Measurements from ENCODE around the gene ZNRD2.
"Not testable (repeated sequence)": the region's sequence is repeated elsewhere in the genome, so short reads cannot be mapped to it uniquely, and the experiment has no call there.

ZNRD2 gene, protein sequence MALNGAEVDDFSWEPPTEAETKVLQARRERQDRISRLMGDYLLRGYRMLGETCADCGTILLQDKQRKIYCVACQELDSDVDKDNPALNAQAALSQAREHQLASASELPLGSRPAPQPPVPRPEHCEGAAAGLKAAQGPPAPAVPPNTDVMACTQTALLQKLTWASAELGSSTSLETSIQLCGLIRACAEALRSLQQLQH

GRCh38 chr11:65569973-65570918 is at the start of gene ZNRD2:
Gene ZNRD2, plus strand, starts transcription at chr11:65570477. Its CDS starts 15 bp downstream, at chr11:65570492.
- Mint-ChIP-seq H3K27me3 (no peaks in the 10 kb centered on the region), H3K27ac (peak within 1 kb of the TSS; percentile 98), H3K9me3 (no peaks in the 10 kb centered on the region), H3K36me3 (peaks cover 18 to 25% of the 10 kb centered on the region in 2 donors), H3K4me3 (peak within 1 kb of the TSS; percentile 98 to 99), H3K4me1 (peaks cover 52 to 77% of the 10 kb centered on the region in 2 donors)
- ATAC-seq (replicated peaks) (peak; percentile 80 to 82), DNase-seq (peak; percentile 100)

GRCh38 chr11:65521777-65522521 is 48.3 kb upstream of the ZNRD2 start:
- H3K27me3 Mint-ChIP-seq; ATAC-seq (replicated peaks); DNase-seq; H3K9me3 Mint-ChIP-seq; H3K4me3 Mint-ChIP-seq; H3K36me3 Mint-ChIP-seq: not testable (repeated sequence)
- Mint-ChIP-seq H3K27ac (peak overlapping the region; percentile 20), H3K4me1 (peaks cover 25 to 51% of the 10 kb centered on the region in 2 donors)

- ATAC-seq (replicated peaks) = peak; percentile 55 to 69
- Mint-ChIP-seq H3K36me3 (peaks cover 9 to 11% of the 10 kb centered on the region in 2 donors), H3K4me1 (peaks cover 25 to 57% of the 10 kb centered on the region in 2 donors), H3K4me3 (peak overlapping the region; percentile 52 to 81), H3K27ac (peak overlapping the region; percentile 15)
- not testable (repeated sequence) for DNase-seq, H3K9me3 Mint-ChIP-seq, H3K27me3 Mint-ChIP-seq
Measured at GRCh38 chr11:65522718-65523630, 47.3 kb upstream of the ZNRD2 start.

- Mint-ChIP-seq H3K4me3 (peak overlapping the region; percentile 52 to 81), H3K36me3 (peaks cover 9 to 13% of the 10 kb centered on the region in 2 donors), H3K4me1 (peaks cover 25 to 57% of the 10 kb centered on the region in 2 donors), H3K27ac (peak overlapping the region; percentile 15)
- peak in 1 of 2 donors; percentile 1 for ATAC-seq (replicated peaks)
- not testable (repeated sequence) for H3K9me3 Mint-ChIP-seq, H3K27me3 Mint-ChIP-seq, DNase-seq
Measured at GRCh38 chr11:65523631-65523968, 46.7 kb upstream of the ZNRD2 start.

- no peak overlapping the region for H3K27ac Mint-ChIP-seq
- no peaks in the 10 kb centered on the region for H3K27me3 Mint-ChIP-seq
- H3K9me3 Mint-ChIP-seq = no peaks in the 10 kb centered on the region
- H3K4me3 Mint-ChIP-seq = peak overlapping the region; percentile 56 to 70
- peaks cover 12 to 17% of the 10 kb centered on the region in 2 donors for H3K36me3 Mint-ChIP-seq
- peaks cover 29 to 57% of the 10 kb centered on the region in 2 donors for H3K4me1 Mint-ChIP-seq
- DNase-seq (no peak), ATAC-seq (replicated peaks) (peak in 1 of 2 donors; percentile 11)
Measured at GRCh38 chr11:65524014-65524740, 46.1 kb upstream of the ZNRD2 start.

DNA sequence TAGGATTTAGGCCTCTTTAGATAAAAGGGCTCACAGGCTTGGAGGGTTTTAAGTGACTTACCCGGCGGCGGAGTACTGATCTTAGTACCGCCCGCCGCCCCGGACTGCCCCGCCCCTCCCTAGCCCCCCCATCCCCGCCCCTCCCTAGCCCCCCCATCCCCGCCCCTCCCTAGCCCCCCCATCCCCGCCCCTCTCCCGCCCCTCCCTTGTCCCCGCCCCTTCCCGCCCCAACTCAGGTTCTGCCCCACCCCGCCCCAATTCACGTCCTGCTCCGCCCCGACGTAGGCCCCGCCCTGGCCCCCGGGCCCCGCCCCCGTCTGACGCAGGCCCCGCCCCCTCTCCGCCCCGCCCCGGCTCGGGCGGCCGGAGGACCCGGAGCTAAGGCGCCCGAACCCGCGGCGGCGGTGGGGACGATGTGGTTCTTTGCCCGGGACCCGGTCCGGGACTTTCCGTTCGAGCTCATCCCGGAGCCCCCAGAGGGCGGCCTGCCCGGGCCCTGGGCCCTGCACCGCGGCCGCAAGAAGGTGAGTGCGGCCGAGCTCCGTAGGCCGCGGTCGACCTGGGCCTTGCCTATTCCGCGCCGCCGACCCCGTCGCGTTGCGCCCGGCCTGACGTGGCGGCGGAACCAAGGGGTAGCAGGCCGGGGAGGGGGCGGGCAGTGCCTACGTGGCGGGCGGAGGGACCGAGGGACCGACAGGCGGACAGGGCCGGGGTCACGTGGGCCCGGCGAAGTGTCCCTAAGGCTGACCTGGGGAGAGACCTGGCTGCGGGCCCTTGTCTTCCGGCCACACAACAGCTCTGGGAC is 45.3 kb upstream of the ZNRD2 start, which contains the start of gene SCYL1:
TSS of gene SCYL1 (plus strand) at position 343 of the 805 bp plus-strand sequence. CDS start at position 414, 71 bp downstream.
- H3K4me3 Mint-ChIP-seq = peak within 1 kb of the TSS; percentile 82 to 87
- ATAC-seq (replicated peaks) (peak; percentile 77 to 87), DNase-seq (peak; percentile 59)
- no peaks in the 10 kb centered on the region for H3K27me3 Mint-ChIP-seq
- no peaks in the 10 kb centered on the region for H3K9me3 Mint-ChIP-seq
- H3K36me3 Mint-ChIP-seq = peaks cover 12 to 20% of the 10 kb centered on the region in 2 donors
- peak within 1 kb of the TSS; percentile 93 for H3K27ac Mint-ChIP-seq
- H3K4me1 Mint-ChIP-seq = peaks cover 29 to 57% of the 10 kb centered on the region in 2 donors

GRCh38 chr11:65525546-65526480 is 44.5 kb upstream of the ZNRD2 start:
- peaks cover 12 to 27% of the 10 kb centered on the region in 2 donors for H3K36me3 Mint-ChIP-seq
- H3K27me3 Mint-ChIP-seq = no peaks in the 10 kb centered on the region
- H3K27ac Mint-ChIP-seq = peak overlapping the region; percentile 93
- H3K4me3 Mint-ChIP-seq = peak overlapping the region; percentile 82 to 87
- peaks cover 29 to 57% of the 10 kb centered on the region in 2 donors for H3K4me1 Mint-ChIP-seq
- ATAC-seq (replicated peaks) (peak; percentile 26), DNase-seq (no peak)
- H3K9me3 Mint-ChIP-seq = no peaks in the 10 kb centered on the region

GRCh38 chr11:65526744-65527143 is 43.5 kb upstream of the ZNRD2 start:
- H3K4me1 Mint-ChIP-seq = peaks cover 29 to 54% of the 10 kb centered on the region in 2 donors
- H3K27me3 Mint-ChIP-seq = no peaks in the 10 kb centered on the region
- ATAC-seq (replicated peaks) = no peak
- peak overlapping the region; percentile 81 for H3K27ac Mint-ChIP-seq
- no peaks in the 10 kb centered on the region for H3K9me3 Mint-ChIP-seq
- H3K4me3 Mint-ChIP-seq = peak overlapping the region; percentile 28 to 82
- H3K36me3 Mint-ChIP-seq = peaks cover 22 to 36% of the 10 kb centered on the region in 2 donors
- no peak for DNase-seq

DNA sequence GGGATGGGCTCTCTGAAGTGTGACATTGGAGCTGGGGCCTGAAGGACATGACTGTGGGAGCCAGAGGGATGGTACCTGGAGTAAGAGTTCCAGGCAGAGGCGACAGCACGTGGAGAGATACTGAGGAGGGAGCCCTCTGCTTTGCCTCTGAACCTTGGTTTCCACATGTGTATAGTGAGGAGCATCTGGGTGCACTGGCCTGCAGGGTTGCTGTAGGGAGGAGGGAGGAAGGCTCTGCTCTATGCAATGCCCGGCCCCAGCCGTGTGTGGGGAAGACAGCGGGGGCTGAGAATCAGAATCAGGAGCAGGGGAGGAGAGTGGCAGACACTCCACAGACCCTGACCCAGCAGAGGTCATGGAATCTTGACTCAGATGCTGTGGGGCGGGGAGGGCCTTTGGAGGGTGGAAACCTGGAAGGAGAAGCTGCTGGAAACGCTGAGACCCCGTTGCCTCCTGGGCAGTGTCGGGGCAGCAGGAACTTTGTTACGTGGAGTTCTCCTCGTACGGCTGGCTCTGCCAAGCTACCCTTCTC is 41.4 kb upstream of the ZNRD2 start:
- Mint-ChIP-seq H3K36me3 (peaks cover 35 to 47% of the 10 kb centered on the region in 2 donors), H3K27ac (no peak overlapping the region), H3K9me3 (no peaks in the 10 kb centered on the region), H3K27me3 (no peaks in the 10 kb centered on the region), H3K4me1 (peaks cover 14 to 32% of the 10 kb centered on the region in 2 donors), H3K4me3 (no peak overlapping the region)
- DNase-seq (no peak), ATAC-seq (replicated peaks) (no peak)

- peaks cover 40 to 51% of the 10 kb centered on the region in 2 donors for H3K36me3 Mint-ChIP-seq
- H3K9me3 Mint-ChIP-seq = no peaks in the 10 kb centered on the region
- ATAC-seq (replicated peaks) = no peak
- no peak overlapping the region for H3K4me3 Mint-ChIP-seq
- DNase-seq = no peak
- H3K27ac Mint-ChIP-seq = peak overlapping the region; percentile 5
- peaks cover 9 to 28% of the 10 kb centered on the region in 2 donors for H3K4me1 Mint-ChIP-seq
- no peaks in the 10 kb centered on the region for H3K27me3 Mint-ChIP-seq
Measured at GRCh38 chr11:65529475-65530156, 40.7 kb upstream of the ZNRD2 start.

GRCh38 chr11:65530157-65530496 is 40.1 kb upstream of the ZNRD2 start:
- Mint-ChIP-seq H3K36me3 (peaks cover 40 to 55% of the 10 kb centered on the region in 2 donors), H3K4me3 (no peak overlapping the region), H3K9me3 (no peaks in the 10 kb centered on the region), H3K4me1 (peaks cover 9 to 30% of the 10 kb centered on the region in 2 donors), H3K27me3 (no peaks in the 10 kb centered on the region), H3K27ac (no peak overlapping the region)
- DNase-seq (no peak), ATAC-seq (replicated peaks) (peak; percentile 56 to 57)
